ENCODE data around the gene SCYGR2. TPM values are rescaled to one million over a fixed set of nuclear protein-coding genes. Genes with fewer than 3 reads are reported as not detected.

SCYGR2 gene
- total RNA-seq, 1 experiment from 2014 or later = not detected

GRCh38 chr2:227612546-227613271, 14.0 kb downstream of the SCYGR2 start:
- DNase-seq (ENCODE audit: low spot score) = no peak

- no peak for DNase-seq (ENCODE audit: low spot score)
Observed at GRCh38 chr2:227613272-227613660, 14.6 kb downstream of the SCYGR2 start.

GRCh38 chr2:227614246-227614645, 15.6 kb downstream of the SCYGR2 start:
- DNase-seq (ENCODE audit: low spot score) = no peak

GRCh38 chr2:227614740-227615139, 16.0 kb downstream of the SCYGR2 start, which contains the start of gene SCYGR3:
Gene SCYGR3, minus strand, starts transcription at chr2:227614840. Its CDS starts 0 bp downstream, at chr2:227614840.
- DNase-seq (ENCODE audit: low spot score) = no peak

- no peak for DNase-seq (ENCODE audit: low spot score)
Observed at GRCh38 chr2:227615181-227615580, 16.5 kb downstream of the SCYGR2 start.

- no peak for DNase-seq (ENCODE audit: low spot score)
Observed at GRCh38 chr2:227615906-227616305, 17.2 kb downstream of the SCYGR2 start.

GRCh38 chr2:227616631-227617030, 17.9 kb downstream of the SCYGR2 start:
- no peak for DNase-seq (ENCODE audit: low spot score)

- no peak for DNase-seq (ENCODE audit: low spot score)
Observed at GRCh38 chr2:227617316-227618230, 18.9 kb downstream of the SCYGR2 start, which contains the start of gene SCYGR4. Gene SCYGR4, plus strand, starts transcription at chr2:227617498. Its CDS starts 0 bp downstream, at chr2:227617498.

- no peak for DNase-seq (ENCODE audit: low spot score)
Observed at GRCh38 chr2:227623226-227623625, 24.5 kb downstream of the SCYGR2 start.

GRCh38 chr2:227625420-227625819, 26.7 kb downstream of the SCYGR2 start:
- no peak for DNase-seq (ENCODE audit: low spot score)

GRCh38 chr2:227626580-227627151, 28.0 kb downstream of the SCYGR2 start:
- peak; percentile 49 for DNase-seq (ENCODE audit: low spot score)

GRCh38 chr2:227627769-227628168, 29.1 kb downstream of the SCYGR2 start:
- no peak for DNase-seq (ENCODE audit: low spot score)

- DNase-seq (ENCODE audit: low spot score) = no peak
Observed at GRCh38 chr2:227629435-227629834, 30.7 kb downstream of the SCYGR2 start.

- no peak for DNase-seq (ENCODE audit: low spot score)
Observed at GRCh38 chr2:227630322-227630721, 31.6 kb downstream of the SCYGR2 start.

GRCh38 chr2:227632827-227633226, 34.1 kb downstream of the SCYGR2 start:
- no peak for DNase-seq (ENCODE audit: low spot score)

- DNase-seq (ENCODE audit: low spot score) = no peak
Observed at GRCh38 chr2:227634201-227634600, 35.5 kb downstream of the SCYGR2 start.

GRCh38 chr2:227642656-227643055, 44.0 kb downstream of the SCYGR2 start:
- DNase-seq (ENCODE audit: low spot score) = no peak

GRCh38 chr2:227643990-227644551, 45.4 kb downstream of the SCYGR2 start:
- DNase-seq (ENCODE audit: low spot score) = no peak

Measured in H4 (cell line).